GM23338 (cell line): ENCODE results near the gene MAP3K14. TPM values are rescaled to one million over a fixed set of nuclear protein-coding genes. Genes with fewer than 3 reads are reported as not detected.

Experiments
- ATAC-seq: fragments of 200-7000 bp; cut with Tn5 transposase; 3 replicates; pipeline ENCODE4 v1.9.1; 2020
- DNase-seq: peaks from one replicate; pipeline ENCODE4 v3.0.0-alpha.2; 2015; ENCODE audit warnings: low spot score
- H2AFZ ChIP-seq: fragments of 200-600 bp; sonication (generic); 2 replicates; pipeline ENCODE4 v1.8.0; 2016; ENCODE audit warnings: antibody characterized with exemption, mild to moderate bottlenecking, moderate library complexity
- H3F3A ChIP-seq: fragments of 200-600 bp; sonication (generic); replicated peaks from 2 replicates; pipeline ENCODE4 v1.8.0; 2017; ENCODE audit warnings: antibody characterized with exemption, mixed run types, low read depth
- H3K27ac ChIP-seq: fragments of 200-600 bp; sonication (generic); 2 replicates; pipeline ENCODE4 v1.6.1; 2016; ENCODE audit warnings: low read depth
- H3K27me3 ChIP-seq: fragments of 200-600 bp; sonication (generic); 2 replicates; pipeline ENCODE4 v1.8.0; 2016; ENCODE audit warnings: mild to moderate bottlenecking, mixed run types, moderate library complexity; ENCODE audit not compliant: insufficient read depth
- H3K36me3 ChIP-seq: fragments of 200-600 bp; sonication (generic); 2 replicates; pipeline ENCODE4 v1.8.0; 2016; ENCODE audit warnings: mild to moderate bottlenecking; ENCODE audit not compliant: insufficient read depth
- H3K4me1 ChIP-seq: fragments of 200-600 bp; sonication (generic); 2 replicates; pipeline ENCODE4 v1.8.0; 2016; ENCODE audit warnings: mild to moderate bottlenecking, moderate library complexity; ENCODE audit not compliant: insufficient read depth
- H3K4me2 ChIP-seq: fragments of 200-600 bp; sonication (generic); 2 replicates; pipeline ENCODE4 v1.7.1; 2017; ENCODE audit warnings: mixed run types
- H3K4me3 ChIP-seq: fragments of 200-600 bp; sonication (generic); 2 replicates; pipeline ENCODE4 v1.6.1; 2016; ENCODE audit warnings: mixed run types
- H3K79me2 ChIP-seq: fragments of 200-600 bp; sonication (generic); replicated peaks from 2 replicates; pipeline ENCODE4 v1.8.0; 2017; ENCODE audit warnings: mild to moderate bottlenecking; ENCODE audit not compliant: insufficient read depth
- H3K9me2 ChIP-seq: fragments of 200-600 bp; sonication (generic); 2 replicates; pipeline ENCODE4 v1.8.0; 2017; ENCODE audit not compliant: insufficient read depth
- H4K20me1 ChIP-seq: fragments of 200-600 bp; sonication (generic); replicated peaks from 2 replicates; pipeline ENCODE4 v1.8.0; 2017; ENCODE audit warnings: mild to moderate bottlenecking; ENCODE audit not compliant: insufficient read depth
- H3K27ac Mint-ChIP-seq: 2 replicates; pipeline ENCODE4 v1.8.0; 2020; ENCODE audit warnings: inconsistent platforms, mild to moderate bottlenecking, moderate library complexity, mixed read lengths
- H3K27me3 Mint-ChIP-seq: 3 replicates; pipeline ENCODE4 v1.8.0; 2022; ENCODE audit warnings: low read depth, mild to moderate bottlenecking, moderate library complexity, mixed read lengths, inconsistent platforms; ENCODE audit not compliant: insufficient read depth, poor library complexity
- H3K36me3 Mint-ChIP-seq: 3 replicates; pipeline ENCODE4 v1.8.0; 2021; ENCODE audit warnings: low read depth, mild to moderate bottlenecking, inconsistent platforms, moderate library complexity, mixed read lengths
- H3K4me1 Mint-ChIP-seq: 3 replicates; pipeline ENCODE4 v1.8.0; 2020; ENCODE audit warnings: mild to moderate bottlenecking, inconsistent platforms, mixed read lengths
- H3K4me3 Mint-ChIP-seq: 3 replicates; pipeline ENCODE4 v1.8.0; 2021; ENCODE audit warnings: moderate library complexity, mild to moderate bottlenecking, inconsistent platforms, mixed read lengths
- H3K9me3 Mint-ChIP-seq: 3 replicates; pipeline ENCODE4 v1.8.0; 2020; ENCODE audit warnings: moderate library complexity, mild to moderate bottlenecking, inconsistent platforms, mixed read lengths
- JUNB ChIP-seq: IDR thresholded peaks from one replicate; pipeline ENCODE4 v1.6.1; 2016; ENCODE audit warnings: antibody characterized with exemption; ENCODE audit not compliant: unreplicated experiment
- NANOG ChIP-seq: IDR thresholded peaks from 2 replicates; pipeline ENCODE4 v1.6.1; 2016; ENCODE audit warnings: antibody characterized with exemption, borderline replicate concordance
- REST ChIP-seq: IDR thresholded peaks from one replicate; pipeline ENCODE4 v1.6.1; 2018; ENCODE audit warnings: antibody characterized with exemption; ENCODE audit not compliant: unreplicated experiment
- ZNF462 ChIP-seq: fragments of 250-450 bp; sonication (Bioruptor Pico); IDR thresholded peaks from 2 replicates; pipeline ENCODE4 v1.5.0; 2020; ENCODE audit warnings: mild to moderate bottlenecking, moderate library complexity
- polyA plus RNA-seq: library from polyadenylated mRNA; unstranded; fragments of >200 nt; fragmentation: Nextera tagmentation; extraction: Ambion mirVana; gene quantifications from 2 replicates; pipeline ENCODE4 v1.2.1, GENCODE V29; 2016
- total RNA-seq: library from RNA; depleted of rRNA; stranded (reverse); fragments of >200 nt; shearing (Covaris generic); gene quantifications from 2 replicates; pipeline ENCODE4 v1.2.3, GENCODE V29; 2014

MAP3K14 gene
- total and polyA plus RNA-seq, 2 experiments from 2014 or later, result 1.3 to 4.9 TPM

- ATAC-seq (no peak), DNase-seq (no peak)
Observed at GRCh38 chr17:45263477-45263860, 53.4 kb downstream of the MAP3K14 start.

More at GRCh38 chr17:45263477-45263860, 53.4 kb downstream of the MAP3K14 start:
- Histone ChIP-seq H3K9me2 (no peaks in the 10 kb centered on the region), H3K27ac (no peak overlapping the region), H3K4me1 (peaks cover 9% of the 10 kb centered on the region; the same call in 1 of the 2 replicates), H3K79me2 (no peaks in the 10 kb centered on the region), H4K20me1 (no peaks in the 10 kb centered on the region; the same call in 1 of the 2 replicates), H2AFZ (no peak overlapping the region), H3K4me2 (no peak overlapping the region), H3K36me3 (no peaks in the 10 kb centered on the region), H3F3A (peaks cover 3% of the 10 kb centered on the region; the same call in 1 of the 2 replicates), H3K27me3 (peaks cover 11% of the 10 kb centered on the region), H3K4me3 (no peak overlapping the region)
- Mint-ChIP-seq H3K4me1 (peaks cover 10% of the 10 kb centered on the region), H3K27ac (no peak overlapping the region), H3K36me3 (peaks cover 14% of the 10 kb centered on the region; the same call in 2 of the 3 replicates), H3K9me3 (no peaks in the 10 kb centered on the region), H3K27me3 (peaks cover 14% of the 10 kb centered on the region), H3K4me3 (no peak overlapping the region)
- no peak for TF ChIP-seq JUNB
- no peak for TF ChIP-seq NANOG
- TF ChIP-seq REST, result no peak
- no peak for TF ChIP-seq ZNF462 (CRISPR knock-in tag)
